ENCODE data around the gene PDE11A. TPM values are rescaled to one million over a fixed set of nuclear protein-coding genes. Genes with fewer than 3 reads are reported as not detected.

PDE11A gene
- total and polyA plus RNA-seq, 2 of the 8 experiments (the other 6 are each of a cell fraction or from before 2014, with no cell fraction given): 0.19 to 0.23 TPM

DNA sequence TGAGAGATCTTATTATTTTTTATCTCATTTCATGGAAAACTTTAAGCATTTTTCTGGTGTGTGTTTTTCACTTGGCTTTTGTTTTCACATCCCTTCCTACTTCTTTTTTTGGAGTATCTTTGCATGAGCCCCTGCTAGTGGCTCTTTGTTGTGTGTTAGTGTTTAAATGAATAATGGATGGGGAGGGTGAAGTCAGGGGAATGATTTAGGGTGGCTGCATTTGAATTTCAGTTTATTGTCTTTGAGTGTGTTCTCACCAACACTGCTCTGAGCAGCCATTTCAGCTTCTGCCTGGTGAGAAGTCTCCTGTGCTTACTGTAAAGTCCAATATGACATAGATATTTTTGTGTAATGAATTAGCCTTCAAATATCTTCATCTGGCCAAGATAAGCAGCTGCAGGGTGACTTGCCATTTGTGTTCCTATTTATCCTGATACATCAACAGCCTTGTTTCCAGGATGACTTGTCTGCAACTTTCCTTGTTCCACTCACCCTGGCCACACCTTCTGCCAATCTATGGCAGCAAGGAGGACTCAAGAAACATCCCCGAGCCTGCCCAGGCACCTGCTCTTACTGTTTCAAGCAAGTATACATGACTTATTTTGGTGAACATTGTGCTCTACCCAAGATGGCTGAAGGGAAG is 182.6 kb downstream of the PDE11A start:
- Histone ChIP-seq H2AFZ (ENCODE audit: low read length) (peak overlapping the region; percentile 94), H2BK12ac (ENCODE audit: low read depth, low read length) (peak overlapping the region; percentile 68; the same call in 1 of the 2 replicates), H3K18ac (ENCODE audit: extremely low read depth, low read length) (peak overlapping the region; percentile 20; the same call in 1 of the 2 replicates), H3K4ac (replicated peaks; ENCODE audit: insufficient read length, low read depth, low read length) (no peak overlapping the region), H4K91ac (replicated peaks; ENCODE audit: insufficient read length, low read length) (peak overlapping the region; percentile 84), H3K27me3 (replicated peaks in 1 of 4; ENCODE audit: control insufficient read depth in 3 of 4, extremely low read depth in 1 of 4, insufficient read depth in 3 of 4, low read length in 3 of 4) (no peaks in the 10 kb centered on the region), H3K4me2 (ENCODE audit: insufficient read depth in 1 of 2, low read depth in 2 of 2, low read length in 2 of 2) (peak overlapping the region; percentile 23 to 27; a peak in 2 of 4 replicates), H3K36me3 (ENCODE audit: control insufficient read depth in 2 of 4, insufficient read depth in 4 of 4, low read length in 3 of 4) (no peaks in the 10 kb centered on the region), H3K56ac (replicated peaks; ENCODE audit: insufficient read length, low read depth, low read length) (no peak overlapping the region), H3K23me2 (ENCODE audit: low read depth, low read length) (no peaks in the 10 kb centered on the region), H3K9ac (replicated peaks in 1 of 4; ENCODE audit: extremely low read depth in 1 of 4, low read depth in 3 of 4, low read length in 3 of 4) (peak overlapping the region in 1 of 4 experiments; percentile 18; a peak in 2 of 7 replicates), H4K20me1 (replicated peaks in 1 of 2; ENCODE audit: control insufficient read depth in 1 of 2, insufficient read depth in 2 of 2, low read length in 2 of 2) (no peaks in the 10 kb centered on the region), H3K9me3 (ENCODE audit: insufficient read depth in 2 of 2, low read depth in 1 of 2, low read length in 1 of 2) (no peaks in the 10 kb centered on the region), H2BK5ac (ENCODE audit: low read depth, low read length) (peak overlapping the region; percentile 79; the same call in 1 of the 2 replicates), H3K79me2 (ENCODE audit: control insufficient read depth in 1 of 2, insufficient read depth in 2 of 2, low read length in 2 of 2) (no peaks in the 10 kb centered on the region), H3K79me1 (ENCODE audit: low read depth, low read length) (no peaks in the 10 kb centered on the region), H4K8ac (ENCODE audit: extremely low read depth, insufficient read depth, low read length) (no peak overlapping the region), H2BK20ac (ENCODE audit: low read length) (no peak overlapping the region), H3K4me1 (replicated peaks in 1 of 4; ENCODE audit: control insufficient read depth in 3 of 4, insufficient read depth in 4 of 4, low read length in 3 of 4) (peaks cover 0 to 7% (median 6%) of the 10 kb centered on the region in 4 experiments; a peak in 5 of 7 replicates), H2AK5ac (ENCODE audit: low read depth, low read length) (no peak overlapping the region), H2BK120ac (replicated peaks; ENCODE audit: low read depth, low read length) (peak overlapping the region; percentile 68), H4K5ac (ENCODE audit: insufficient read length, low read depth, low read length) (peak overlapping the region; percentile 2), H2BK15ac (ENCODE audit: low read length) (no peak overlapping the region), H3K23ac (ENCODE audit: insufficient read length) (no peak overlapping the region), H3K14ac (ENCODE audit: insufficient read length) (no peak overlapping the region), H3K27ac (ENCODE audit: low read depth, low read length) (0 out of 2 replicates have a peak overlapping the region, but pooled peaks have one; percentile 14), H3K4me3 (ENCODE audit: extremely low read depth in 1 of 4, insufficient read depth in 2 of 4, low read depth in 3 of 4, low read length in 4 of 4) (peak overlapping the region in 1 of 4 experiments; percentile 10; a peak in 2 of 8 replicates)
- CTCF ChIA-PET (ENCODE audit: partially characterized antibody): interaction anchor here (0.7 kb wide), 1 partner anchor 55 kb away, joined by 3 read pairs; no protein-coding TSS in a partner anchor
- FAIRE-seq: peak; percentile 50
- 86% methylated on average over 1 of the region's 1 CpG; no CpG with 5 or more reads in 1 of the 2 experiments for WGBS, 2 experiments (ENCODE audit: extremely low coverage in 1 of 2, insufficient coverage in 1 of 2, insufficient read length in 1 of 2, insufficient replicate concordance in 2 of 2, low coverage in 1 of 2, low lambda C conversion rate in 2 of 2, missing lambda C conversion rate in 1 of 2)
- POLR2A ChIA-PET (ENCODE audit: partially characterized antibody): no interaction called here
- DNase-seq (ENCODE audit: low read depth in 1 of 2, low spot score in 2 of 2): no peak

Data from H1 (cell line).